NCI-H774 (cell line): ENCODE results near the gene SERPINF2.
"Not testable (repeated sequence)": the region's sequence is repeated elsewhere in the genome, so short reads cannot be mapped to it uniquely, and the experiment has no call there.

ENCODE experiments used
- DNase-seq: peaks from one replicate; lab custom pipeline; 2025; lab: John Stamatoyannopoulos, UW

SERPINF2 gene

DNA sequence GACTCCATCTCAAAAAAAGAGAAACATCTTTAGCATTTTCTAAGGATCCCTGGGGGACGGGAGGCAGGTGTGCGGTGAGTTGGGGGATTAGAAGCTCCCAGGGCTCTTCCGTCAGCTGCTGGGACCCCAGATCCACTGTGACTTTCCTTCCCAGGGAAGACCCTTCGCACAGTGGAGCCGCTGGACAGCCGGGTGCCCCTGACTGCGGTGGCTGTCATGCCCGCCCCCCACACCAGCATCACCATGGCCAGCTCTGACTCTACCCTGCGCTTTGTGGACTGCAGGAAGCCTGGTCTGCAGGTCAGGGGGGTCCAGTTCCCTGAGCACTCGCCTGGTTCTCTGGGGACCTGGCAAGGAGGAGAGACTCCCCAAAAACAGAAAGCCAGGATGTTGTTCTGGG lies 7.3 kb upstream of the SERPINF2 start:
- no peak for DNase-seq

DNA sequence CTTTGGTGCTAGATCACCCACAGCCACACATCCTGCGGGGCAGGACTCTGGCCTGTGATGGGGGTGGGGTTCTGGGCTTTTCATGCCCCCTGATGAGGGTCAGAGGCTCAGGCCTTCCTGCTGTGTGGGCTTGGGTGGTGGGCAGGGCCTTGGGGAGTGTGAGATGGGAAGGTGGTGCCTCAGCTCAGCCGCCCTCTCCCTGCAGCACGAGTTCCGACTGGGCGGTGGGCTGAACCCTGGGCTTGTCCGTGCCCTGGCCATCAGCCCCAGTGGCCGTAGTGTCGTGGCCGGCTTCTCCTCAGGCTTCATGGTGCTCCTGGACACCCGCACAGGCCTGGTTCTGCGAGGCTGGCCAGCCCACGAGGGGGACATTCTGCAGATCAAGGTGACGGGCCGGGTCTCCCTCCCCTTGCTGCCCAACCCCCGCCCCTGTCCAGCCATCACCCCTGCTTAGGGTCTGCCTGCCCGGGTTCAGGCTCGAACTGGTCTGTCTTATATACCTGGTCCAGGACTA lies 6.8 kb upstream of the SERPINF2 start:
- DNase-seq = no peak

DNA sequence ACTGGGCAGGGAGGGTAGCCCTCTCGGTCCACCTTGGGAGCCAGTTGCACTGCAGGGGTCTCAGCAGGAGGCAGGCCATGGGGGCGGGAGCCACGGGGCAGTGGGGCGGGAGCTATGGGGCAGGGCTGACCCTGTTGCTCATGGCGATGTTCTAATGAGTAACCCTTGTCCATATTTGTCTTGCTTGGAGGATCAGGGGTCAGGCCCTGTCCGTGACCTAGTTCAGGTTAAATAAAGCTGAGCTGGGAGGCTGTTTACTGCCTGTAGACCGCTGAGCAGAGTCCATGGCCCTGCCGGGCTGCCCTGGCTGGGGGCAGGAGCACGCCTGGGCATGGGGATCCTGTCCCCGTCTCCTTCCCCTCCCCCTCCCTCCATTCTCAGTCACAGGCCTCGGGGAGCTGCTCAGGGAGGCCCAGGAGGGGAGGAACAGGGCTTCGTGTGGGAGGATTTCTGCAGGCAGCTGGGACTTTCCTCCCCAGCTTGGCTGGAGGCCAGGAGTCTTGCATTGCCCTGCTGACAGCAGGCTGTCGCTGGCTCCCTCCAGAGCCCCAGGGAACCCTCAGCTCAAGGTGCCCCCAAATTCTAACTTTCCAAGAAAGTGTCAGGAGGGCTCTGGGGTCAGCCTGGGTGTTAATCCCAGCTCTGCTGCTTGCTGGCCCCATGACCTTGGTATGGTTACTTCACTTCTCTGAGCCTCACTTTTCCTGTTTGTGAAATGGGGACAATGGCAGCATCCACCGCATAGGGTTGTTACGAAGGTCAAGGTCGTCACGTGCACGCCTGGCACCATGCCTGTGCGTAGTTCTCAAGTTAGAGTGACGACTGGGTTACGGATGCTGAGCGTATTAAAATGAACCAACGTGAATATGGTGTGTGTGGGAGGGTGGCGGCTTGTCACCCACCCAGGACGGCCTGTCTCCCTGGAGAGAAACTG lies 6.1 kb upstream of the SERPINF2 start:
- DNase-seq = no peak

DNA sequence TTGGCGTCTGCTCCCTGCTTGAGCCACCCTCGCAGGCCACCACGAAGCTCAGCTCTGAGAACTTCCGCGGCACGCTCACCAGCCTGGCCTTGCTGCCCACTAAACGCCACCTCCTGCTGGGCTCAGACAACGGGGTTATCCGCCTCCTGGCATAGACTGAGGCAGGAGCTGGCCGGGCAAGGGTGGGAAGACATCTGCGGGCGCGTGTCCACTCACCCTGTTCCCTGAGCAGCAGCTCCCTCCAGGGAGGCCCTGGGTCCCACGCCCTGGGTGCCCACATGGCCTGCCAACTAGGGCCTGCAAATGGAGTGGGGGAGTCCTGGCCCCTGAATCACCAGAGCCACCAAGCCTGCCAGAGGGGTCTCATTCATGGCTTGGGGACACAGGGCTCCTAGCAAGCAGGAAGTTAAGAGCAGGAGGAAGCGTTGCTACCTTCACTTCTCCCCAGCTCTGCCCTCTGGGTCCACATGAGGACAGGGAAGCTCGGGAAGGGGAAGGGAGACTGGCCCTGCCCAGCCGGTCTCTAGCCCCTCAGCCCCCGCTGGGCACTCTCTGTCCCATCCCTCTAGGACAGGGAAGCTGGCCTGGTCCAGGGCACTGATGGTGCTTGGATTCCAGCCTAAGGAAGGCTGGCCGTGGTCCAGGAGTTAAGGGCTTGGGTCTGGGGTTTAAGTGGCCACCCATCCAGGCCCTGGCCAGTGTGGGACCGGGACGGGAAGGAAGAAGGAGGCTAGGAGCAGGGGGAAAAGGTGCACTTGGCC lies 5.0 kb upstream of the SERPINF2 start:
- DNase-seq = no peak

GRCh38 chr17:1741899-1742298 lies 772 bp upstream of the SERPINF2 start:
- not testable (repeated sequence) for DNase-seq

DNA sequence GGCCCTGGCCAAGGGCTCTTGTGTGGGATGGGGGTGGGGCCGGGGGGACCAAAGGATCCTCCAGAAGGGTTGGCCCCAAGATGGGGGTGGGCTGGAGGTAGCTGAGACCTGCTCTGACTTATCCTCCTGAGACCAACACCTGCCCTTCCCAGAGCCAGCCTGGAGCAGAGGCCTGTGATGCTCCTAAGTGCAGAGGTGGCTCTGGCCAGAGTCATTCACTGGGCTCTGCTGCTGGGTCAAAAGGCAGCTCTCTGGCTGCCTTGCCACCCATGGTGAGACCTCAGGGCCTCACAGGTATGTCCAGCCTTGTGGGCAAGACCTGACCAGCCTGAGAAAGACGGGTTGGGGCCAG lies 393 bp downstream of the SERPINF2 start:
- no peak for DNase-seq

GRCh38 chr17:1744551-1745512 lies 2.2 kb downstream of the SERPINF2 start:
- DNase-seq = no peak

GRCh38 chr17:1745513-1746020 lies 2.9 kb downstream of the SERPINF2 start:
- no peak for DNase-seq

GRCh38 chr17:1746975-1747543 lies 4.4 kb downstream of the SERPINF2 start:
- DNase-seq = peak; percentile 34

GRCh38 chr17:1750628-1751027 lies 8.0 kb downstream of the SERPINF2 start:
- no peak for DNase-seq

- DNase-seq = no peak
Observed at GRCh38 chr17:1752425-1753262, 10.0 kb downstream of the SERPINF2 start.

DNA sequence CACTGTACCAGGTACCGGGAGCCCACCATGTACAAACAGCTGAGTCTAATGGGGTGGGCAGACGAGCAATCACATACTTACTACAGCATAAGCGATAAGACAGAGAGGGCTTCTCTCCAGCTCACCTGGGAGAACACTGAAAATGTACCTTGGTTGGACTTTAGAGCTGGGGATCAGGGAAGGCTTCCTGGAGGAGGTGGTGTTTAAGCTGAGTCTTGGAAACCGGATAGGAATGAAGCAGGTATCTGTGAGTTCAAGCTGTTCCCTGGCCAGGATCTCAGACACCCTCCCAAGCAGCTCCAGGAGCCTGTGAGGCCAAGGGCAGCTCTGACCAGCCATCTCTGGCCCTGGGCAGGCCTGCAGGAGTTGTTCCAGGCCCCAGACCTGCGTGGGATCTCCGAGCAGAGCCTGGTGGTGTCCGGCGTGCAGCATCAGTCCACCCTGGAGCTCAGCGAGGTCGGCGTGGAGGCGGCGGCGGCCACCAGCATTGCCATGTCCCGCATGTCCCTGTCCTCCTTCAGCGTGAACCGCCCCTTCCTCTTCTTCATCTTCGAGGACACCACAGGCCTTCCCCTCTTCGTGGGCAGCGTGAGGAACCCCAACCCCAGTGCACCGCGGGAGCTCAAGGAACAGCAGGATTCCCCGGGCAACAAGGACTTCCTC lies 11.2 kb downstream of the SERPINF2 start:
- no peak for DNase-seq

- no peak for DNase-seq
Observed at GRCh38 chr17:1754430-1755112, 11.9 kb downstream of the SERPINF2 start.

DNA sequence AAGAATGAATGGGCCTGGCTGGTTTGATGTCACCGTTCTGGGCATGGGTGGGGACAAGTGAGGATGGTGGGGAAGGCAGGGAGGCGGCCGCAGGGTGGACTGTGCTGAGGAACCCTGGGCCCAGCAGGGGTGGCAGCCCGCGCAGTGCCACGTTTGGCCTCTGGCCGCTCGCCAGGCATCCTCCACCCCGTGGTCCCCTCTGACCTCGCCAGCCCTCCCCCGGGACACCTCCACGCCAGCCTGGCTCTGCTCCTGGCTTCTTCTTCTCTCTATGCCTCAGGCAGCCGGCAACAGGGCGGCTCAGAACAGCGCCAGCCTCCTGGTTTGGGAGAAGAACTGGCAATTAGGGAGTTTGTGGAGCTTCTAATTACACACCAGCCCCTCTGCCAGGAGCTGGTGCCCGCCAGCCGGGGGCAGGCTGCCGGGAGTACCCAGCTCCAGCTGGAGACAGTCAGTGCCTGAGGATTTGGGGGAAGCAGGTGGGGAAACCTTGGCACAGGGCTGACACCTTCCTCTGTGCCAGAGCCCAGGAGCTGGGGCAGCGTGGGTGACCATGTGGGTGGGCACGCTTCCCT lies 12.7 kb downstream of the SERPINF2 start:
- DNase-seq = no peak

- DNase-seq = no peak
Observed at GRCh38 chr17:1755827-1756262, 13.2 kb downstream of the SERPINF2 start.

DNA sequence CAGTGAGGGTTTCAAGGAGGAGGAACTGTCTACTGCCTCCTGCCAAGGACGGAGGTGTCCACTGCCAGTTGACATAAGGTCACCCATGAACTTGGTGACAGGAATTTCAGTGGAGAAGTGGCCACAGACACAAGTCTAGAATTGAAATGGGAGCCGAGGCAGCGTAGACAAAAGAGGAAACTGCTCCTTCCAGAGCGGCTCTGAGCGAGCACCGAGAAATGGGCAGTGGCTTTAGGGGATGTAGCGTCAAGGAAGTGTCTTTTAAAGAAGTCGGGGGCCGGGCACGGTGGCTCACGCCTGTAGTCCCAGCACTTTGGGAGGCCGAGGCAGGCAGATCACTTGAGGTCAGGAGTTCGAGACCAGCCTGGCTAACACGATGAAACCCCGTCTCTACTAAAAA lies 16.1 kb downstream of the SERPINF2 start:
- no peak for DNase-seq

DNA sequence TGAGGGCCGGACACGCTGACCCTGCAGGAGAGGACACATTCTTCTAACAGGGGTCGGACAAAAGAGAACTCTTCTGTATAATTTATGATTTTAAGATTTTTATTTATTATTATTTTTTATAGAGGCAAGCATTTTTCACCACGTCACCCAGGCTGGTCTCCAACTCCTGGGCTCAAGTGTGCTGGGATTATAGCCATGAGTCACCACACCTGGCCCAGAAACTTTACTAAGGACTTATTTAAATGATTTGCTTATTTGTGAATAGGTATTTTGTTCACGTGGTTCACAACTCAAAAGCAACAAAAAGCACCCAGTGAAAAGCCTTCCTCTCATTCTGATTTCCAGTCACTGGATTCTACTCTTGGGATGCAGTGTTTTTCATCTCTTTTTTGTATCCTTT lies 16.9 kb downstream of the SERPINF2 start:
- DNase-seq = no peak

- no peak for DNase-seq
Observed at GRCh38 chr17:1762233-1762900, 19.7 kb downstream of the SERPINF2 start.
